Stimulated activated CD4-positive, alpha-beta T cell treated with anti-CD3 and anti-CD28 coated beads, TNF-alpha, amount 100 ng/mL, for 4 hours (primary cell): ENCODE results near the gene IMMT.
"Not testable (repeated sequence)": the region's sequence is repeated elsewhere in the genome, so short reads cannot be mapped to it uniquely, and the experiment has no call there.

Experiments
- DNase-seq, 3 experiments: peaks; one replicate each; pipeline ENCODE4 v3.0.0-alpha.2; 2020; ENCODE audit warnings: low read depth in 3 of 3

Gene IMMT

GRCh38 chr2:86200564-86200963, 5.3 kb upstream of the IMMT start:
- not testable (repeated sequence) for DNase-seq

GRCh38 chr2:86199834-86200177, 4.5 kb upstream of the IMMT start:
- no peak for DNase-seq

DNA sequence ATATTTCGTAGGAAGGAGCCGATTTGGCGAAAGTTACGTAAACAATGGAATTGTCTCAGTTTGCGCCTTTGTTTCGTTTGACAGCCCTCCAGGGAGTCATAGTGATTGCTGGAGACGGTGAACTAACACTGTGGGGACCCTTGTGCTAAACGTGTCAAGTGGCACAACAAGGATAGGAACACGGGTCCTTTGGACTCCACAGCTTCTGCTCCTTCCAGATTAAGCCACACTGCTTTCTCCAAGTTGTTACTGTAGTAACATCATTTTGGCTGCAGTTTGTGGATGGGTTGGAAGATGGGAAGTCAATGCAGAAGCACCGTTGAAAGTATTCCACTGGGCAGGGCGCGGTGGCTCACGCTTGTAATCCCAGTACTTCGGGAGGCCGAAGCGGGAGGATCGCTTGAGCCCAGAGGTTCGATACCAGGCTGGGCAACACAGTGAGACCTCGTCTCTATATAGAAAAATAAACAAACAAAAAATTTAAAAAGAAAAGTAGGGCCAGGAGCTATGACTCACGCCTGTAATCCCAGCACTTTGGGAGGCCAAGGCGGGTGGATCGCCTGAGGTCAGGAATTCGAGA, 636 bp upstream of the IMMT start:
- no peak for DNase-seq

GRCh38 chr2:86194751-86195054, 559 bp downstream of the IMMT start:
- DNase-seq = no peak

DNA sequence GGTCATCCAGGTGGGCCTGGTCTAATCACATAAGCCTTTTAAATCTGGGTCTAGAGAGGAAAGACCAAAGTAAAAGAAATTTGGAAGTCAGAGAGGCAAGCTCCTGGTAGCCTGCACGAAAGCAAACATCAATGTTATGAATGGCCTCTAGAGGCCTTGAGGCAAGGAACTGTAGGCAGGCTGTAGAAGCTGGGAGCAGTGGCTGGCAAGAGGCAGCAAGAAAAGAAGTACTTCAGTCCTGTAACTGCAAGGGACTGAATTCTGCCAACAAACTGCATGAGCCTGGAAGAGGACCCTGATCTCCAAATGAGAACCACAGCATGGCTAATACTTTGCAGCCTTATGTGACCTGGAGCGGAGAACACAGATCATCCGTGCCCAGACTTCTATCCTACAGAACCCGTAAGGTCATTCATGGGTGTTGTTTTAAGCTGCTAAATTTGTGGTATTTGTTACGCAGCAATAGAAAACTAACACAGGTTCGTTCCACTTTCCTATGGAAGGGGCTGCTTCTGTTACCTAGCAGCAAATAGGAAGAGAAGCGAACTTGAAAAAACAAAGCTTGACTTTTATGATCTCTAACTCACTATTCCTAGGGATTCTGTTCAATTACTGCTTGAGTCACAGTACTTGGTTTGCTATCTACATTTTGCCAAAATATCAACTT, 1.2 kb downstream of the IMMT start:
- no peak for DNase-seq

GRCh38 chr2:86189782-86190416, 5.4 kb downstream of the IMMT start:
- no peak for DNase-seq

DNA sequence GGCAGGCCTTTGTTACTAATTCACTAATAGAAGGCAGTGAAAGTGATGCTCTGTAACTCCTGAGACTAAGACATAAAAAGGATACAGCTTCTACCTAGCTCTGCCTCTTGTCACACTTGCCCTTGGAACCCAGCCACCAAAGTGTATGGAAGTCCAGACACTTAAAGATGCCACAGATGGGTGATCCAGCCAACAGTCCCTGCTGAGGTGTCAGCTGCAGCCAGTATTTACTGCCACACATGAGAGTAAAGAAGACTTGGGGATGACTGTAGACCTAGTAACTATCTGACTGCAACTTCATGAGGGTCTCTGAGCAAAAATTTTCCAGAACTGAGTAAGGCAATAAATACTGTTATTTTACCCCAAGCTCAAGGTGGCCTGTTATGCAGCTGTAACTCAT, 8.8 kb downstream of the IMMT start:
- DNase-seq = no peak

DNA sequence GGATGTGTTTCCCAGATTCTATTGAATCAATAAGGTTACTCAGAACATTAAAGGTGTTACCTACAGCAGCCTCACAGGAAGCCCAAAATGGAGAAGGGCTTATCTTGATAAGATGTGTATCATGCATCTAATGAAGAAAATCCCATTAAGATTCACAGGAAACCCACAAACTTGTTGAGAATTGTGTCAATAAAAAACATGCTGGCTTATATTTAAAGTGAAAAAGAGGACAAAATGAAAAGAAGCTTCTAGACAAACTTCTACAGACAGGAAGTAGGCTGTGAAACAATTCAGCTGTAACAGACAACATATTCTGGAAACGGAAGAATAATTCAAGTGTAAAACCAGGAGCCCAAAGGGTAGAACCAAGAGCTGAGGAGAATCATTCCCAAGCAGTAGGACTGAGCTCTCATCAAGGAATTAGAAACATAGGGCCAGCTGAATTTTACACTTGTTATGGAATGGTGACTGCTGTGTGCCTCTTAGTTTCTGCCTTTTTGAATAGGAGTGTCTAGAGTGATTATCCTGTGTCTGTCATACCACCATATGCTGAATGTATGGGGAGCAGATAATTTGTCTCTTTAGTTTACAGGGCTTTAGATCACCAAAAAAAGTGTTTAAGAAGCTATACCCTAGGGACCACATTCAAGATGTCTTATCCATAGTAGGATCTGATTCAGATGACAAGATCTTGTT, 9.6 kb downstream of the IMMT start:
- DNase-seq = no peak

- DNase-seq = no peak
Observed at GRCh38 chr2:86176597-86176996, 18.7 kb downstream of the IMMT start.

GRCh38 chr2:86175828-86176227, 19.4 kb downstream of the IMMT start:
- DNase-seq = no peak

GRCh38 chr2:86174445-86174844, 20.8 kb downstream of the IMMT start:
- DNase-seq = no peak

DNA sequence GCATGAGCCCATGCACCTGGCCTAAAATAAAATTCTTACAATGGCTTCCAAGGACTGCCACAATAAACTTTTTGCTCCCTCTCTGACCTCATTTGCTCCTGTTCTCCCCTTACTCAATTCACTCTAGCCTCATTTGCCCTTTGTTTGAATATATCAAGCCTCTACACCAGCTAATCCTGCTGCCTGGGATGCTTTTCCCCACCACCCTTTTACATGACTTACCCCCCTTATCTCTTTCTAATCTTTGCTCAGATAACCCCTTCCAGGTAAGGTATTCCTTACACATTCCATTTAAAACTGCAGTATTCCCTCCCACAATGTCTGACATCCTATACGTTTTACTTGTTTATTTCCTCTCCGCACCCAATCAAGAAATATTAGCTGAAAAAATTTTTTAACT, 22.7 kb downstream of the IMMT start:
- DNase-seq = no peak

GRCh38 chr2:86171295-86171694, 24.0 kb downstream of the IMMT start:
- no peak for DNase-seq

- no peak for DNase-seq
Observed at GRCh38 chr2:86170449-86170848, 24.8 kb downstream of the IMMT start.

- no peak for DNase-seq
Observed at GRCh38 chr2:86160156-86160952, 34.9 kb downstream of the IMMT start.

DNA sequence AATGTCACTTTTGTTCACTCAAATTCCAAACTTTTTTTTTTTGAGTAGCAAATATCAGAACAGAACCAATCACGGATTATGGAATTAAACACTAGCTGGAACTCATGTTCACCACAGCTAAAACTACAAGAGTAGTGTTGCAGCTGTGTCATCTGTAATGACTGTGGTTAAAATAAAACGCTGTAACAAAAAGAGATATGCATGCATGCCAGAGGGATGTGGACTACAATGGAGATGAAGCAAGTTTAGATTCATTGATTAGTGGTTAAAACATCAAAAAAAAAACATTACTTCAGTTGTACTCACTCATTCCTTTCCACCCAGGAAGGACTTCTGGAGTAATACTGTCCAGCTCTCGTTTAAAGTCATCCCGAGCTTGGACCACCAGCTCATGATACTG, 37.0 kb downstream of the IMMT start:
- no peak for DNase-seq

DNA sequence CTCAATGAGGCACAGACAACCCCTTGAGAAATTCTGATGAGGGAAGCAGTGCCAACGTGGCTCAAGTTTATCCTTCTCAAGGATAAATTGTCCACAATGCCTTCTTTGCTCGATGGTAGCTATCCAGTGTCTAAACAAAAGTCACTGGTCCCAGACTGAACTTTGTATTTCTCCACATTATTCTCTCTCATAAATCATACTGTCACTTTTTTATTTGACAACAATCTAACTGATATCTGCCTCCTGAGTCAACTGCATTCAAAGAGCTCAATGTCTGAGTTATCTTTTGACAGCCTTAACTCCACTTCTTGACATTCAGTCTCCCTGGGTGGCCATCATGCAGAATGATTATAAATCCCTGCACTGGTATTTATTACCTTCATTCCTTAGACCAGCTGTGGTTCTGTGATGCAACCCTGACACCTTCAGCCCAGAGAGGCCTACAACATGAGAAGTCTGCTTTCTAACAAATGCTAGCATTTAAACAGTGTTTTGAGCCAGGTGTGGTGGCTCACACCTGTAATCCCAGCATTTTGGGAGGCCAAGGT, 38.2 kb downstream of the IMMT start:
- DNase-seq = no peak

- no peak for DNase-seq
Observed at GRCh38 chr2:86150502-86150901, 44.8 kb downstream of the IMMT start.

DNA sequence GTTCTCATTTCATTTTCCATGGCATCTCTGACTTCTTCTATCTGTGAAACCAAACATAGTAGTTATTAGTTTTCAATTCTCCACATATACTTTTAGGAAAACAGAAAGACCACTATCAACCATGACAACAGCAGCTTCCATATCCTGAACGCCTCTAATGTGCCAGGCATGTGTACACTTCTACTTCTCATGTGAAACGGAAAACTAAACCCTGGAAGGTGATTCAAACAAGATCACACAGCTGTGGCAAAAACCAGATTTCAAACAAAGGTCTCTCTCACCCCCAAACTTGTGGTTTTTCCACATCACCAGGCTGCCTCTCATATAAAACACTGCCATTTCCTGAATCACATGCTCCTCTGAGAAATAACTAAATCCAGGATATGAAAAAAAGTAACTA, 47.5 kb downstream of the IMMT start:
- no peak for DNase-seq

DNA sequence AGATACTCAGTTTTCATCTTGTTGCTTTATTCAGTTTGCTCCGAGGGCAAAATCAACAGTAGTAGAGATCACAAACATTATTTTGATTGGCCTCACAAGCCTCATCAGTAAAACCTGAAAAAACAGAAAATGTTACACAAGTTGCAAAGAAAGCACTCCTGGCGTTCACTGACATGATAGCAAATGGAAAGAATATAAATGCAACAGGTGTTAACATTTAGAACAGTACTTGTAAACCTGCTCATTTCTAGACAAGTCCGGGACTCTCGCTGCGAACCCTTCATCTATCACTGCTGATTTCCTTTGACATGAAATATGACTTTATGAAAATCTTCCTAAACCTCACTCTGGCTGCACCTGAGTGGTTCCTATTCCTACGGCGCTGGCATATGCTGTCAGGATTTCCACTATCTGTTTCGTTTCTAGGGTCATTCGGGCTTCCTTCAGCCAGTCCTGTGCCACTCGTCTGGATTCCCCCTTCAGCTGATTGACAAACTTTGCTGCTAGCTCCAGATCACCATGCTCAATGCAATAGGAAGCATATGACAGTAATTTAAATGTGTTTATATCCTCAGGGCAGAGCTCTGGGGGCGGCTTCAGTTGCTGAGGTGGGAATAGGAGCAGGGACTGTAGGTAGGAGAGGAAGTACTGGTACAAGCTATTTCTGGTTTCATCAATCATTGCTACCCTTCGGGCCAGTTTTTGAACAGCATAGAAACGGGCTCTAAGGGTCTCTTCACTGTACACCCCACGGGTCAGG, 51.2 kb downstream of the IMMT start:
- DNase-seq = no peak

GRCh38 chr2:86143307-86143706, 52.0 kb downstream of the IMMT start:
- DNase-seq = no peak
